HG03108 (cell line): Measurements from ENCODE around the gene JAML.
A peak's percentile ranks its signal among the peaks of the same experiment; 100 is the strongest.

Experiments used
- ATAC-seq: cut with Tn5 transposase; IDR thresholded peaks from one replicate; pipeline ENCODE4 v1.9.1; 2021; ENCODE audit warnings: moderate library complexity; ENCODE audit not compliant: unreplicated experiment

JAML gene, protein sequence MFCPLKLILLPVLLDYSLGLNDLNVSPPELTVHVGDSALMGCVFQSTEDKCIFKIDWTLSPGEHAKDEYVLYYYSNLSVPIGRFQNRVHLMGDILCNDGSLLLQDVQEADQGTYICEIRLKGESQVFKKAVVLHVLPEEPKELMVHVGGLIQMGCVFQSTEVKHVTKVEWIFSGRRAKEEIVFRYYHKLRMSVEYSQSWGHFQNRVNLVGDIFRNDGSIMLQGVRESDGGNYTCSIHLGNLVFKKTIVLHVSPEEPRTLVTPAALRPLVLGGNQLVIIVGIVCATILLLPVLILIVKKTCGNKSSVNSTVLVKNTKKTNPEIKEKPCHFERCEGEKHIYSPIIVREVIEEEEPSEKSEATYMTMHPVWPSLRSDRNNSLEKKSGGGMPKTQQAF

DNA sequence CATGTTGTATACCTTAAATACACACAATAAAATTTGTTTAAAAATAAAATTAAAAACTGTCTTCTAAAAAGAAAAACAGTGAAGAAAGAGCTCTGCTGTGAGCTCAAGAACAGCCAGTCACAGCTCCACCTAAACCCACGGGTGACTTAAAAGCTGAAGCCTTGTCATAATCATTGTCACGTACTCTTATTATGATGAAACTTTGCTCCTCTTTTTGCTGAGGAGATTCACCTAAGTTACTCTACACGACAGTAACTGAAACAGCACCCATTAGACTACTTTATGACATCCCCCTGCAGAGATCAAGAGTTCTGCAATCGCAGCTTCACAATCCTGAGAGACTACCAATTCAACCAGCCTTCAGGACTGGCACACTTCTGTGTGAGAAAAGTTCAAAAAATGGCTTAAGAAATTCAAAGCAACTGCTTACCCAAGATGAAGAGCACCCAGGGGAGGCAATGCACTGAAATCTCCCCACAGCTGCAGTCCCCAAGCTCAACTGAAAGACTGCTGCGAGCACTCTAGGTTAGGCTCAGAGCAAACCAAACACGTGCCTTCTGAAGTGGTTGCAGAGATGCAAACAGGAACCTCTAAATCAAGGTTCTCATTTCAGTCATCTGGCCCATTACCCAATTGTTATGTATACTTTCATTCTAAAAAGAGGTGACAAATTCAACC is at the start of gene JAML:
TSS of gene JAML (minus strand) at position 501 of the 678 bp plus-strand sequence. CDS start 10,145 bp downstream, outside the sequence.
- peak; percentile 54 for ATAC-seq

DNA sequence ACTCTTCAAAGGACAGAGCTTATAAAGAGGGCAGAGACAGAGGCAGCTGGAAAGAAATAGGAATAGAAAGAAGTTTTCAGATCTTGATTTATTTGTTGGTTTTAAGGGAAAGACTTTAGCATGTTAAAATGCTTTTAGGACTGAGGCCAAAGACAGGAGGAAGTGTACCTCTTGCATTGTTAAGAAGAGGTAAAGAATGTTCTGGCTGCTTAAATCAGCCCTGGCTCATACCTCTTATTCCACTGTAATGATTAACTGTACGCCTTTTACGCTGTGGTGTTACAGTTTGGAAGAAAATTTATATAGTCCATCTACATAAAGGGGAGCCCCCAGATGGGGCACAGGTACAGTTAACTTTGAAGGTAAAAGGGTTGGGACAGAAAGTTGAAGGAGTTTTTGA is 49.4 kb upstream of the JAML start:
- no peak for ATAC-seq

DNA sequence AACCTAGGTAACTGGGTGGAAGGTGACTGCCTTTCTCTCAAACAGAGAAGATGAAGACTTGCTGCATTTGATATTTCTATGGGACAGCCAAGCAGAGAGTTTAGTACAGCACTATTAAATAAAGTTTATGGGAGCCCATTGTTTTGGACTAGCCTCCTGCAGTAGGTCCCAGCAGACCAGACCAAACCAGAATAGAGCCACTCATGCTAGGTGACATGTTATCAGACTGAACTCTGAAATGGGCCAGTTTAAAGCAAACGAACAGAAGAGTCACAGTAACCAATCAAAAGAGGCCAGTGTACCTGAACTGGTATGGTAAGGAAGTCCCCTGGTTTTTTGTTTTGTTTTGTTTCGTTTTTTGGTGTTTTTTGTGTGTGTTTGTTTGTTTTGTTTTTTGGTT is 47.2 kb upstream of the JAML start:
- no peak for ATAC-seq

DNA sequence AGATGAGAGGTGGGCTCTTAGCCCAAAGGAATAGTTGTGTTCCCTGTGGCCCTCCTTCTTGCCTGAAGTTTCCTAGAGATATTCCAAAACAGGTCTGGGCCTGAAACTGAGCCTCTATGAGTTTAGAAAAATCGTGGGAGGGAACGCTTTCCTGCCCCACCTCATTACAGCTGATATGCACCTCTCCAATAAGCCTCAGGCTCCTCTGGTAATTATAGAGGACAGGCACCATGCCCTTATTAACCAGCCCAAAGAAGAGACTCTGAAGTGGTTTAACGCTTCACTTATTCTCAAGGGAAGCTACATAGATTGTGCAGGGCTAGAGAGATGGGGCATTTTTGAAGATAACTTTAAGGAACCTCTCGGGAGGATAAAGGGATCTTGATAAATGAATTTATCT is 42.7 kb upstream of the JAML start:
- ATAC-seq, result no peak

DNA sequence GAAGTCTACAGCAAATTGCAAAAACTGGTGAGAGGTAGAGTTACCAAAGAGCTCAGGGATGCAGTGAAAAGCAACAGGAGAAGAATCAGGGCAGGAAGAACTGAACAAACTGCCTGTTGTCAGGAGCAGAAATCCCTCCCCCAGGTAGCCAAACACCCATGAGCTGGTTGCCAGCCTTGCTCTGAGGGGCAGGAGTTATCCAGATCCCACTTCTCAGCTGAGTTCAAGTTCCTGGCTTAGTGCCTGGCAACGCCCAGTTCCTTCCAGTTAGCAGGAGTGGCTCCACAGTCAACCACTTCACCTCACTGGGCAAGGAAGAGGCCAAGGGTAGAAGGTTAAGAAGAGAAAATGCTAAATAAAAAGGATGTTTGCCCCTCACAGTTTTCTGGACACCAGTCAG is 41.1 kb upstream of the JAML start:
- ATAC-seq, result no peak

DNA sequence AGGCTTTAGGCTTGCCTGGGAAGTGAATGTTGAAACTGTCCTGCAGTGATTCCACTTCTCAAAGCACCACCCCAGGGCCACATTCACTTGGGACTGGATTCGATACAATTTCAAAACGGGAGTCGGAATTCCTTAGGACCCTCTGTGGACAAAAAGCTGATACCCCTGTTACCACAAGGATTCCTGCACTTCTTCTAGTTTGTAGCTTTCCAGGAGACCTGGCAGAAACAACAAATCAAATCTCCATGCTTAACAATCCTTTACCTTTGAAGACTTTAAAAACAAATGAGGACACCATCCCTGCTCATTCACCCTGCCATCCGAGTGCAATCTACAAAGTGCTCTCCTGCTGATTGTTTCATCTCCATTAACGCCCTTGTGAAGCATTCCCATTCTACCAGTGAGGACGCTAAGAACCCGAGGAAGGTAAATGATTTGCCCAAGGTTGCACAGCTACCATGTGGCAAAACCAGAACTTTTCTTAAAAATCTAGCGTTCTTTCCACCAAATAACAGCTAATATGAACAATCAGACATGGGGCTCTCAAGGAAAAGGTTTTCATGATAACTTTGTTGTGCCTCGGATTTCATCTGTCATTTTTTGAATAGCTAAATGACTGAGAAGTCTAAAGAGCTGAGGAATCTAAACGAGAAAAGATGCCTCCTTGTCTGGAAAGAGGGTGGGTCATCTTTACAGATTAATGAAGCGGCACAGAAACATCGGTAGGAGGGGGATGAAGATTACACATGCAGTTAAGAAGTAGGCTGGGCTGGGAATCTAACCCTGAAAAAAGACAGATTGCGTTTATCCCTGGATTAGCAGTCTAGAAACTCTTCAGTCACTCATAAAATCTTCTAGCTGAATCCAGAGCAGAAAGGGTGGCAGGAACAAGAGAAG is 40.0 kb upstream of the JAML start:
- ATAC-seq, result no peak

DNA sequence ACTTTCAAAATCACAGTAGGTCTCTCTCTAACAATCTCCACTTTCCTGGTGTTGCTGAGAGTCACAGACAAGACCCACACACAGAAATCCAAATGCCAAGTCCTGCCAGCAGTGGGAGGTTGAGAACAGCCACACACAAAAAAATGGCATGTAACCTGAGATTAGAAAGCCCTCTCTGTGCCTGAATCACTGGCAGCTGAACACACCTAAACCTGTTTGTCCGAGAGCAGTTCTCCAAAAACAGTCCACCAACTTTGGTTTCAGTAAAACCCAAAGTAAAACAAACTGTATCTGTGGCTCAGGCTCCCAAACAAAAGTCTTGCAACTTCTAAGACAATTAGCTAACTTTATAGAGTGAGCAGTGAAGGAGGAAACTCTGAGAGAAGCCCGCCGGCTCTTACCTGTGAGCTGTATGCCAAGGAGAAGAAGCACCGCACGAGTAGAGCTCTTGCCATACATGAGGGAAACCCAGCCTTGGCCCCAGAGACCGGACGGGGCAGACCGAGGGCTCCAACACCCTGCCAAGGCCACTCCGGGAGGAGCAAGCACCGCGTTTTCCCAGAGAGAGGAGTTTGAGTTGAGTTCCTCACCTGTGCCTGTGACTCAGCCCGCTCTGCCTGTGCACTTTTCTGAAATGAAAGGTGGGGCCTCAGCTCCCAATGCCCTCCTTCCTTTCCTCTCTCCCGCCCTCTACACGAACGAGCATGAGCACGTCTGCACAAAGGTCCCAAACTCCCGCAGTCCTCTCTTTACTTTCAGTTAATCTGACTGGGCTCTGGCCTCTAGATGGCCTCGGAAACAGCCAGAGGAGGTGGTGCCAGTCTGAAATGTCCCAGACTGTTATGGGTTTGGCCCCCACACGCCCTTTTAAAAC is 39.1 kb upstream of the JAML start, which contains the start of gene MPZL2:
TSS of gene MPZL2 (minus strand) at position 603 of the 874 bp plus-strand sequence. CDS start at position 459, 144 bp downstream.
- no peak for ATAC-seq

DNA sequence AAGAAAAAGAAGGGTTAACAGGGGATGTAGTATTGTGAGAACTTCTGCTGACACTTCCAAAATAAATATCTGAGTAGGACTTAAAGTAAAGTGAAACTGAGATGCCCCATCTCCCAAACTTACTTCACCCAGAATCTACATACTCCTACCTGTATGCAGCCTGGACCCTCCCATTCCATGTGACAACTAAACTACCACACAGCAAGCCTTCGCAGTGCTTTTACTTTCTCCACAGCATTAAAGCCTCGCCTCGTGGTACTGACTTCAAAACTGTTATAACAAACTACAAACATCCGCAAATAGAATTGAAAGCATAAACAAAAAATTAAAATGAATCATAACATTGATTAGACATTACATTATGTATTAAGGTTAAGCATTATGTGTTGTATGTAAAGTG is 38.3 kb upstream of the JAML start:
- no peak for ATAC-seq

DNA sequence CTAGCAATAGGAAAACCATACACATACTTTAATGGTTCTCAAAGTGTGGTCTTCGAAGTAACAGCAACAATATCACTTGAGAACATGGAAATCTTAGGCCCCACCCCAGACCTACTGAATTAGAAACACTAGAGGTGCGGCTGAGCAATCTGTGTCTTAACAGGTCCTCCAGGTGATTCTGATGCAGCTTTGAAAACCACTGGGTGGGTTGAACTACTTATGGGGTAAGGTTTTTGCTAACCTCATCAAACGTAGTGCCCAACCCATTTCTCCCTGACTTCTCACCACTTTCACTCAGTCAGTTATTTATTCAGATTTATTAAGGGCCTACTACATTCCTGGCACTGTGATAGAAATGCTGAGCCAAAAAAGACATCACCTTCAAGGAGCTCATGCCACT is 35.5 kb upstream of the JAML start:
- no peak for ATAC-seq

DNA sequence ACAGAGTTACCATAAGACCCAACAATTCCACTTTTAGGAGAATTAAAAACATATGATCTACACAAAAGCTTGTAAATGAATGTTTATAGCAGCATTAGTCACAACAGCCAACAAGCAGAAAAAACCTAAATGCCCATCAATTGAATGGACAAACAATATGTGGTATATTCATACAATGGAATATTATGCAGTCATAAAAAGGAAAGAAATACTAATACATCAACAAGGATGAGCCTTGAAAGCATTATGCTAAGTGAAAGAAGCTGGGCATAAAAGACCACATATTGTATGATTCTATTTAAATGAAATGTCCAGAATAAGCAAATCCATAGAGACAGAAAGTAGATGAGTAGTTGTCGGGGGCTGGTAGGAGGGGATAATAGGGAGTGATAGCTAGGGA is 34.3 kb upstream of the JAML start:
- ATAC-seq, result no peak

DNA sequence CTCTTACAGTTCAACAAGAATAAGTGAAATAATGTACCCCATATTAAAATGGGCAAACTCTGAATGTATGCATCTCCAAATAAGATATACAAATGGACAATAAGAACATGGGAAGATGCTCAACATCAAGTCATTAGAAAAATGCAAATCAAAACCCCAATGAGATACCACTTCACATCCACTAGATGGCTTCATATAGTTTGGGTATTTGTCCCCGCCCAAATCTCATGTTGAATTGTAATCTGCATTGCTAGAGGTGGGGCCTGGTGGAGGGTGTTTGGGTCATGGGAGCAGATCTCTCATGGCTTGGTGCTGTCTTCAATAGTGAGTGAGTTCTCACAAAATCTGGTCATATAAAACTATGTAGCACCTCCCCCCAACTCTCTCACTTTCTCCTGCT is 33.6 kb upstream of the JAML start:
- no peak for ATAC-seq

DNA sequence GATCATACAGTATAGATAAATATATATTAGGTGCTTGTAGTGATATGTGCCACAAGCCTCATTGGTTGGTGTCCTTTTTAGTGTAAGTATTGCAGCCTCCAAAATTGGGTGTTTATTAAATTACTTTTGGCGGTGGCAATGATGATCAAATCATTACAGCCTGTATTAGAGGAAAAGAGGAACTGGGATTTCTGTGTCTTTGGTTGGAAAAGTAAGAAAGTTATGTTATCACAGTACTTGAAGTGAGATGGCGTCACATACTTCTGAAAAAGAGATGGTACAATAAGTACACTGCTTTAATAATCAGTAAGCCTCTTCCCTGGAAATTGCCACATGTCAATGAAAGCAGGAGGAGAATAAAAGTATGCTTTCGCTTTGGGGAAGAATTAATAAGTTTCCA is 27.9 kb upstream of the JAML start:
- ATAC-seq, result no peak

DNA sequence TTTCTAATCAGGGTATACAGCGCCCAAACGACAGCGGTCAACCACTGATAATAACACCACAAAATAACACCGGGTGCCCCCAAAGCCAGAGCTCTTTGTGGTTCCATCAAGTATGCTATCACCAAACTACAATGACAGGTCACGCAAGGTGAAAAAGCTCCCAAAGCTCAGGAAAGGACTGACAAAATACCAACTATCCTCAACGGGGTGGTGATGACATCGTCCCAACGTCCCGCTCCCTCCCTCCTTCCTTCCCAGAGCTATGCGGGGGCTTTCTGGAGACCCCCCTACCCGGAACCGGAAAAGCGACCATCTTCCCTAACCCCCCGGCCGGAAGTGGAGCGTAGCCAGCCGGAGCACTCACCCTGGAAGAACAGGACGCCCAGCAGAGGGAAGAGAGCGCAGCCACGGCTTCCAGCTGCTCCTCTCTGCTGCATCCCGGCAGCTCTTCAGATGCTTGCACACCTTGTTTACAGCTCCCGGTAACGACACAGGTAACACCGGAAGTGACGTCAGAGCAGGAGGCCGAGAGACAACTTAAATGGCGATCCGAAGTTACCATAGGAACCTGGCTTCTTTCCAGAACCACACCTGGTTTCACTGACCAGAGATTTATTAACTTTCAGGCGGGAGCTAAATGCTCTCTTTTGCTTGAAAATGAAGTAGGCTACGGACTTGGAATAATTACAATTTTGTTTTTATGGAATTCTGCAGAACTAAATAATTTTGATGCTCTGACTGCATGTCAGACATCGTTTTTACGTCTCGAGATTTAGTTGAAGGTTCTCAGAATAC is 27.2 kb upstream of the JAML start, which contains the start of gene MPZL3:
TSS of gene MPZL3 (minus strand) at position 508 of the 795 bp plus-strand sequence. CDS start at position 437, 71 bp downstream.
- ATAC-seq, result peak; percentile 60

DNA sequence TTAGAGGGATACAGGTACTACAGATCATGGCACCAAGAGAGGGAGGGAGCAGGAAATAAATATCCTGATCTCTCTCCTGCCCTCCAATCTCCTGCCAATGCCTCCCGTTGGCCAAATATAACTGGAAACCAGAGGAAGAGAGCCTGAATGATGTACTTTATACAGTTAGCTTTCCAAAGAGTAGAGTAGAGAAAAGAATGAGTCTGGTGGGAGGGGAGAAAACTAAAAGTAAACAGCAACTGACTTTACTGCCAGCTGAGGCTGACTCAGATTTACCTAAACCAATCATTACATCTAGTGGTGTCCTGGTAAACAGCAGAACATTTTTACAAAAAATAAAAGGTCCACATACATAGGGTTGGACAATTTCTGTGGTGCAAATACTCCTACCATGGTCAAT is 22.2 kb upstream of the JAML start:
- no peak for ATAC-seq

DNA sequence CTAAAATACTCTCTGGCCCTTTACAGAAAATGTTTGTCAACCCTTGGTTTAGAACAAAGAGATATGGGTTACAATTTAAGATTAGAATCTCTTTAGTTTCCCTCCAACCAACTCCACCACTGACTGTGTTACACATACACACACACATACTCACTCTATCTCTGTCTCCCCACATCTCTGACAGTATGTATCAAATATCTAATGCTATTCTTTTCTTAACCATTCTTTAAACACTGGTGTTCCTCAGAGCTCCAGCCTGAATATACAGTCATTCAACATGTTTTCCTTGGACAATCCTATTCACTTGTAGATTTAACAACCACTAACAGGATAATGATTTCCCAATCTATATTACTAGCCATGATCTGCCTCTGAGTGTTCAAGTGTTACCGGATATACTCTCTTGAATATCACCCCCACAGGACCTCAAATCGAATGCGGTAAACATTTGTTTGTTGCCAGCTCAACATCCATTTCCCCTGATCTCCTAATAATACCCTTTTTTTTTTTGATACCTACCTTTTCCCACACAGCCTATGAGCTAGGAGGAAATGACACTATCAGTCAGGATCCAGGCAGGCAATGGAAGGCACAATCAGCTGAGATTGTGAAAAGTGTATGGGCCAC is 21.2 kb upstream of the JAML start:
- no peak for ATAC-seq

DNA sequence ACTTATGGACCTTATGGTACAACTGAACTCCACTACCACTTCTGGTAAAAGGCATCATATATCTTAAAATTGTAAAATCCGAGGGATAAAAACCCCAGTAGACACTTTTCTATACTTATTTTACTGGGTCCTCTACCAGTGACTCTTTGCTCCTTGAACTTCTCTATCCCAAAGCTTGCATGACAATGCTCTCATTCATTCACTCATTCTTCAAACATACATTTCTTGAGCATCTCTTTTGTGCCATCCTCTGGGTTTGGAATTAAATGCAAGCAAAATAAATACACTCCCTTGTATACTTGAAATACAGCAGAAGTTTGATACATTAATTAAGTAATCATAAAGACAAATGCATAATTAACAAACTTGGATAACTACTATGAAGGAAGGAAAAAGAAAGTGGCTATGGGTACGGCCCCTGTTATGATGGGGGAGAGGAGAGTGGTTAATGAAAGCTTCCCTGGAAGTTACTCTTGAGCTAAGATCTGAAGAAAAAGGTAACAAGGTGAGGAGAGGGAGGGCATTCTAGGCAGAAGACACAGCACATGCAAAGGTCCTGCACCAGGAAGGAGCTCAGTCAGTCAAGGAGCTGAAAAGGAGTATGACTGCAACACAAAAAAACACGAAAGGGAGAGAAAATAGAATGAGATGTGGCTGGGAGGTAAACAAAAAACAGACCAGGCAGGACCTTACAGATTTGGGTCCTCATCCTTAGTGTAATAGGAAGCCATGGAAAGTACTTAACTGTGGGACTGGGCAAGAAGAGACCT is 19.4 kb upstream of the JAML start:
- ATAC-seq, result no peak

DNA sequence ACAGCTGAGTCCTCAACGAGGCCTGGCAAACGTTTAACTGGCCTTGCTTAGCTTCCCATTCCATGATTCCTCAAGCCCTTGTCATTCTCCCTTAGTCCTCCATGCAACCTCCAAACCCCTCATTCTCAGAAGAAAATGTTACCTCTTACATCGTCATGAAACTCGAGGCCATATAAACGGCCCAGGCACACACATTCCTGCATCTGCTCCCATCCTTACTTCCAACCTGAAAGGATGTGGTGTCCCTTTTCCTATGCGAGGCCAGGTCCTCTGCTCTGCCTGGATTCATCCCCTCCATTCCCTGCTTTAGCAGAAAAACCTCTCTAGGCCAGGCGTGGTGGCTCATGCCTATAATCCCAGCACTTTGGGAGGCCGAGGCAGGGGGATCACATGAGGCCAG is 18.4 kb upstream of the JAML start:
- no peak for ATAC-seq

DNA sequence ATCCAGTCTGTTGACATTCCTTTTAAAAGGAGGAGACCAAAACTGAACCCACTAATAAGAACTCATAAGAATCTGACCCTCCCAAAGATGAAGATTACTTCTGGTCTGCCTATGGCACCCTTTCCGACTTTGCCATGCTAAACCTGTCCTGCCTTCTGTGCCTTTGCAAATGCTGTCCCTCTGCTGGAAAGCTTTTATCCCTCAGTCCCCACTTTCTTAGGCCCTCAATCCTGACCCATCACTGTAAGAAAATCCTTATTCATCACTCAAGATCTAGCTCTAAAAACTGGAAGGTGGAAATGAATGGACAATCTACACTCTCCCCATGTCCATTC is 16.9 kb upstream of the JAML start:
- no peak for ATAC-seq
